ENCODE data around the gene OR3A2.
"Not testable (repeated sequence)": the region's sequence is repeated elsewhere in the genome, so short reads cannot be mapped to it uniquely, and the experiment has no call there.

Gene OR3A2

GRCh38 chr17:3282901-3283300, 103.2 kb downstream of the OR3A2 start:
- no peak for DNase-seq

DNA sequence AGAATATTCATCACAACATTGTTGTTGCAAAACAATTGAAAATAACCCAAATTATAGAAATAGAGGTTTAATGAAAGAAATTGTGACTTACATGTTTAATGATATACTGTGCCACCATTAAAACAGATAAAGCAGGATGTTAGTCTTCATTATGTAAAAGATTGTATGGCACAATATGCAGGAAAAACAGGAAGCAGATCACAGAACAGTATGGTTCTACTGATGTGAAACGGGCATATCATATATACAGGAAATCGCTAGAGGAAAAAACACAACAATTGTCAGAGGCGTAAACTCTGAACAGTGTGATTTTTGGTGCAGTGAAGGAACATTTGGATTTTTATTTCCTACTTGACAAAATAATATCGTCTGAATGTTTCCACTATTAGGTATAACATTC, 110.0 kb downstream of the OR3A2 start:
- DNase-seq, result no peak

GRCh38 chr17:3271072-3271848, 114.8 kb downstream of the OR3A2 start:
- no peak for DNase-seq

GRCh38 chr17:3260600-3260999, 125.5 kb downstream of the OR3A2 start:
- DNase-seq, result no peak

- DNase-seq, result no peak
These were observed 125.9 kb downstream of the OR3A2 start for GRCh38 chr17:3260163-3260562.

GRCh38 chr17:3256575-3256974, 129.5 kb downstream of the OR3A2 start:
- no peak for DNase-seq

- DNase-seq, result not testable (repeated sequence)
These were observed 137.1 kb downstream of the OR3A2 start for GRCh38 chr17:3249013-3249412.

DNA sequence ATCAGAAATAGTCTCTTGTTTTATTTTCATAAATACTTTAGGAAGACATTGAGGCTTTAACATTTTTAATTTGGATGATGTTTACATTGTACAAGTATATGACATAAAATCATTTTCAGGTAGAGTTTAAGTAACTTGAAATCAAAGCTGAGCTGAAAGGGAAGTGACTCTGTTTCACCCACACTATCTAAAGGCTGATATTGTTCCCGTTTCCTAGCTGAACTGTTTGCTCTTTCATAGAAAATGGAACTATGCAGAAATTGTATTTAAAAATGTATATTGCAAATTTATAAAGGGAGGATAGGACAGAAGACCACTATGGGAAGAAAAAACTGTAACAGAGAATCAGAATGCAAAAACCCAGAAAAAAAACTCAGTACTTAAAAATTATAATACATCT, 141.3 kb downstream of the OR3A2 start:
- not testable (repeated sequence) for DNase-seq

DNA sequence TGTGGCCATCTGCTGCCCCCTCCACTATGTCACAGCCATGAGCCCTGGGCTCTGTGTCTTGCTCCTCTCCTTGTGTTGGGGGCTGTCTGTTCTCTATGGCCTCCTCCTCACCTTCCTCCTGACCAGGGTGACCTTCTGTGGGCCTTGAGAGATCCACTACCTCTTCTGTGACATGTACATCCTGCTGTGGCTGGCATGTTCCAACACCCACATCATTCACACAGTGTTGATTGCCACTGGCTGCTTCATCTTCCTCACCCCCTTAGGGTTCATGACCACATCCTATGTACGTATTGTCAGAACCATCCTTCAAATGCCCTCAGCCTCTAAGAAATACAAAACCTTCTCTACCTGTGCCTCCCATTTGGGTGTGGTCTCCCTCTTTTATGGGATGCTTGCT, 145.1 kb downstream of the OR3A2 start:
- DNase-seq, result not testable (repeated sequence)

DNA sequence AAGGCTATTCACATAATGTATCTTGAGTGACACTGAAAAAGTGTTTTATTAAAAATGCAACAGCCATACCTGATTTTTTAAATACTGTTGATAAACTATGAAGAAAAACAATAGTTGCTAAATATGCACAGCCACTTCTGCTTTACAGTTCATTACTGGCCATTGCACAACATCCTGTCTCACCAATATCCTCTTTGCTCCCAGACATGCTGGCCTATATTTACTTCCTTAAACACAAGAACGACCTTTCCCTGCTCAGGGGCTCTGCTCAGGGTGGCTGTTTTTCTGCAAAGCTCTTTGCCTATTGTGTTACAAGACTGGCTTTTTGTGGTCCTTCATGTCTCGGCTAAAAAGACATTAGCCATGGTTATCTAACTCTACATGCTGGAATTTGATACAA, 147.4 kb downstream of the OR3A2 start:
- DNase-seq, result not testable (repeated sequence)

DNA sequence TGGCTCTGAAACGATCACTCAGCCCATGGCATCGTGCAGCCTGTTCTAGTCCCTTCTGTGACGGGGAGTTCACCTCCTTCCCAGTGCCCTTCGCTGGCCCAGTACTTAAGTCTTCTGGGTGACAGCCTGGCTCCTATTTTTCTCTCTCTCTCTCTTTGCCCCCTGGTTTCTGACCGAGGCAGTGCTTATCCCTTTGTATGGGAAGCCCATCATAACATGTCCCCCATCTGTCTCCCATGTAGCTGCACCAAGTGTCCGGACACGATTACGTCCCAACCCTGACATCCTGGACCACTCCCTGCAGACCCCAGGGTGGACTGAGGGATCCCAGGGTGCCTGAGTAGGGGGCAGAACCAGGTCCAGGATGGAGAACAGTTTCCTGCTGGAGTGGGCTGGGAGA, 153.8 kb downstream of the OR3A2 start:
- not testable (repeated sequence) for DNase-seq
